ENCODE data around the gene THOC2. TPM values are rescaled to one million over a fixed set of nuclear protein-coding genes. Genes with fewer than 3 reads are reported as not detected.
"Not testable (repeated sequence)": the region's sequence is repeated elsewhere in the genome, so short reads cannot be mapped to it uniquely, and the experiment has no call there.

The THOC2 gene, protein sequence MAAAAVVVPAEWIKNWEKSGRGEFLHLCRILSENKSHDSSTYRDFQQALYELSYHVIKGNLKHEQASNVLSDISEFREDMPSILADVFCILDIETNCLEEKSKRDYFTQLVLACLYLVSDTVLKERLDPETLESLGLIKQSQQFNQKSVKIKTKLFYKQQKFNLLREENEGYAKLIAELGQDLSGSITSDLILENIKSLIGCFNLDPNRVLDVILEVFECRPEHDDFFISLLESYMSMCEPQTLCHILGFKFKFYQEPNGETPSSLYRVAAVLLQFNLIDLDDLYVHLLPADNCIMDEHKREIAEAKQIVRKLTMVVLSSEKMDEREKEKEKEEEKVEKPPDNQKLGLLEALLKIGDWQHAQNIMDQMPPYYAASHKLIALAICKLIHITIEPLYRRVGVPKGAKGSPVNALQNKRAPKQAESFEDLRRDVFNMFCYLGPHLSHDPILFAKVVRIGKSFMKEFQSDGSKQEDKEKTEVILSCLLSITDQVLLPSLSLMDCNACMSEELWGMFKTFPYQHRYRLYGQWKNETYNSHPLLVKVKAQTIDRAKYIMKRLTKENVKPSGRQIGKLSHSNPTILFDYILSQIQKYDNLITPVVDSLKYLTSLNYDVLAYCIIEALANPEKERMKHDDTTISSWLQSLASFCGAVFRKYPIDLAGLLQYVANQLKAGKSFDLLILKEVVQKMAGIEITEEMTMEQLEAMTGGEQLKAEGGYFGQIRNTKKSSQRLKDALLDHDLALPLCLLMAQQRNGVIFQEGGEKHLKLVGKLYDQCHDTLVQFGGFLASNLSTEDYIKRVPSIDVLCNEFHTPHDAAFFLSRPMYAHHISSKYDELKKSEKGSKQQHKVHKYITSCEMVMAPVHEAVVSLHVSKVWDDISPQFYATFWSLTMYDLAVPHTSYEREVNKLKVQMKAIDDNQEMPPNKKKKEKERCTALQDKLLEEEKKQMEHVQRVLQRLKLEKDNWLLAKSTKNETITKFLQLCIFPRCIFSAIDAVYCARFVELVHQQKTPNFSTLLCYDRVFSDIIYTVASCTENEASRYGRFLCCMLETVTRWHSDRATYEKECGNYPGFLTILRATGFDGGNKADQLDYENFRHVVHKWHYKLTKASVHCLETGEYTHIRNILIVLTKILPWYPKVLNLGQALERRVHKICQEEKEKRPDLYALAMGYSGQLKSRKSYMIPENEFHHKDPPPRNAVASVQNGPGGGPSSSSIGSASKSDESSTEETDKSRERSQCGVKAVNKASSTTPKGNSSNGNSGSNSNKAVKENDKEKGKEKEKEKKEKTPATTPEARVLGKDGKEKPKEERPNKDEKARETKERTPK (N-terminal part only)
- total RNA-seq, result 33.0 TPM

DNA sequence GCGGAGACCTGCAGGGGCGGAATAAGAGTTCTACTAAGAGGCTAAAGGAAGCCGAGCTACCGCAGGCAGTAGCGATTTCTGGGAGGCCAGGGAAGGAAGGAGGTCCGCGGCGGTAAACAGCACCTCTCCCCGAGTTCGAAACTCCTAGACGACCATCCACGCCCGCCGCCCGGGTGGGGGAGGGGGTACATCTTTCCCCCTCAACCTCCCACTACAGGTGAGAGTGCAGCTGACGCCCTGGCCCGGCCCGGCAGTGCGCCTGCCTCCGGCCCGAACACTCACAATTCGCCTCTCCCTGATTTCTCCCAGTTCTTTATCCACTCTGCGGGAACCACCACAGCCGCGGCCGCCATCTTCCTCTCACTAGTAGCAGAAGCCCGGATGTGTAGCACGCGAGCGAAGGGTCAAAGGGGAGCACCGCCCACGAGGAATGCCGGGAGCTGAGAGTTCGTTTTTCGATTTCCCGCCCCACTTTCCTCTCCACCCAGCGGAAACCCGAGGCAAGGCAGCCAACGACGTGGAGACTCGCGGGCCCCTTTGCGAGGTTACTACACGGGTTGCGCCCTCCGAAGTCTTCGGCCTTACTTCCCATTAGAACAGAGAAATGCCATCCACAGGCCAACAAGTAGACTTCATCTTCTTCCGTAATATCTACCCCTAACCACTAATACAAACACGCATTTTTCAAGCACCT is at the start of gene THOC2:
Gene THOC2 (minus strand): TSS at position 383 of the 694 bp plus-strand sequence. CDS start 30 bp downstream, at position 353.
- ATAC-seq, result peak; percentile 94

DNA sequence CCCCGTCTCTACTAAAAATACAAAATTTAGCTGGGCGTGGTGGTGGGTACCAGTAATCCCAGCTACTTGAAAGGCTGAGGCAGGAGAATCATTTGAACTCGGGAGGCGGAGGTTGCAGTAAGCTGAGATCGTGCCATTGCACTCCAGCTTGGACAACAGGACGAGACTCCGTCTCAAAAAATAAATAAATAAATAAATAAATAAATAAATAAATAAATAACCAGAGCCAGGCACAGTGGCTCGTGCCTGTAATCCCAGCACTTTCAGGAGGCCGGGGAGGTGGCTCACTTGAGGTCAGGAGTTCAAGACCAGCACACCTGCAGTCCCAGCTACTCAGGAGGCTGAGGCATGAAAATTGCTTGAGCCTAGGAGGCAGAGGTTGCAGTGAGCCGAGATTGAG is 48.9 kb upstream of the THOC2 start:
- ATAC-seq, result not testable (repeated sequence)

DNA sequence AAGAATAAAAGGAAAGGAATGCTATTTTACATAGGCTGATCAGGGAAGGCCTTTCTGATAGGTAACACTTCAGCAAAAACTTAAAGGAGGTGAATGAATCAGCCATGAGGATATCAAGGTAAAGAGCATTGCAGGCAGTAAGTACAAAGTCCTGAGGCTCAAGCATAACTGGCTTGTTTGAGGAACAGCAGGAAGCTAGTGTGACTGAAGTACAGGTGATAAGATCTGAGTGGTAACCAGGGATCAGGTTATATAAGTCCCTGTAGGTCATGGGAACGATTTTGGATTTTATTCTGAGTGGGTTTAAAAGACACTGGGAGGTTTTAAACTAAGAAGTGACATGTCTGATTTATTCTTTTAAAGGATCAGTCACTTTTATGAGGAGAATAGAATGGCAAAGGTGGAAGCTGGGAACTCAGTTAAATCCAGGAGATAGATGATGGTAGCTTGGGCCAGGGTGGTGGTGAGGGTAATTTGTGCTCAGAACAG is 47.1 kb upstream of the THOC2 start:
- peak; percentile 39 for ATAC-seq

DNA sequence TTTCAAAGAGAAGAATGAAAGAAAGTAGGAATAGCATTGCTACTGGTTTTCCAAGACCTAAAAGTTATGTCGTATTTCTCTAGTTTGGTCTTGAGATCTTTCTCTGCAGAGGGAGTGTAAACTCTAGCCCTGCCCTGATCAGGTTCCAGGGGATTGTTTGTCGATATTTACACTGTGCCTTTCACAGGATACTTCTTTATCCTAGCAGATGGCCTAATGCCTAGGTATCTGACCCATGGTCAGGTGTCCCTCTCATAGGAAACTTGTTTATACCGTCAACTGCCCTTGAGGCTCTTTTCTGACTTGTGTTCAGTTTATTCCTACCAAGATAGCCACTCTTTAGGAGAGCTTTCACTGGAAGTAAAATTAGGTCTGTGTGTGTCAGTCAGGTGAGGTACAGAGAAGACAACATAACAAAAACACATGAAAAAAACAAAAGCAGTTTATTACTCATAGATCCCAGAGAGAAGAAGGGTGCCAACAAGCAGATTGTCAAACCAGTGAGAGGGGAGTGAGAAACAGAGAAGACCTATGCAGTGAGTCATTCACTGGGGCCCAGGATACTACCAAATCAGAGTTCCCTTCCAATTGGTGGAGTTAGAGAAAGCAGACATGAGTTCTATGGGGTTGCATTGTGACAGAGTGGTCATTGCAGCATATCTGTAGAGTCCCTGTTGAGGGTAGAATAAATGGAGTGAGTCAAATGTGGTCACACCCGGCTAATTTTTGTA is 40.6 kb upstream of the THOC2 start:
- no peak for ATAC-seq

DNA sequence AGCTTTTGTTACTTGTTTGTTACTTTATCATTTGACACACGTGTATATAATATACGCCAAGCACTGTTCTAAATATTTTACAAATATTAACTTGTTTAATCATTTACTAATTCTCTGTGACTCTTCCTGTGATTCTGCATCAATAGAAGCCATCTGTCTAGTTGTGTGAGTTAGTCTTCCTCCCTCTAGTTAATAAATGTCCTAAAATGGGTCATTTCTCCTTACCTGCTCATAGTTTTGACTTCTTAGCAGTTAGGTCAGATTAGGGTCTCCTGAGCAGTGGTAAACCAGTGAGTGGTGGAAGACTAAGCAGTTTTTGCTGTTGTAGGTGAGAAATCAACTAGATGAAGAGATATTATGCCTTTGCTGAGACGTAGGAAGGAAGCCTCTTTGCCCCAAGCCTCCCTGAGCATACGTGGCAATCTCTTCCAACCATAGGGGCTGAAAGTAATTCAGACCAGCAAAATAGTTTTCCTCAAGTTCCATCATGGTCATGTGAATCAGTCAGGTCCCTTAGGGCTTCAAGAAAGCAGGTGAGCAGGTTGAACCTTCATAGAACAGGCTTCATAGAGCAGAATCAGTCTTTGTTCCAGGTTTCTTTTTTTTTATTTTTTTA is 38.7 kb upstream of the THOC2 start:
- ATAC-seq, result no peak

DNA sequence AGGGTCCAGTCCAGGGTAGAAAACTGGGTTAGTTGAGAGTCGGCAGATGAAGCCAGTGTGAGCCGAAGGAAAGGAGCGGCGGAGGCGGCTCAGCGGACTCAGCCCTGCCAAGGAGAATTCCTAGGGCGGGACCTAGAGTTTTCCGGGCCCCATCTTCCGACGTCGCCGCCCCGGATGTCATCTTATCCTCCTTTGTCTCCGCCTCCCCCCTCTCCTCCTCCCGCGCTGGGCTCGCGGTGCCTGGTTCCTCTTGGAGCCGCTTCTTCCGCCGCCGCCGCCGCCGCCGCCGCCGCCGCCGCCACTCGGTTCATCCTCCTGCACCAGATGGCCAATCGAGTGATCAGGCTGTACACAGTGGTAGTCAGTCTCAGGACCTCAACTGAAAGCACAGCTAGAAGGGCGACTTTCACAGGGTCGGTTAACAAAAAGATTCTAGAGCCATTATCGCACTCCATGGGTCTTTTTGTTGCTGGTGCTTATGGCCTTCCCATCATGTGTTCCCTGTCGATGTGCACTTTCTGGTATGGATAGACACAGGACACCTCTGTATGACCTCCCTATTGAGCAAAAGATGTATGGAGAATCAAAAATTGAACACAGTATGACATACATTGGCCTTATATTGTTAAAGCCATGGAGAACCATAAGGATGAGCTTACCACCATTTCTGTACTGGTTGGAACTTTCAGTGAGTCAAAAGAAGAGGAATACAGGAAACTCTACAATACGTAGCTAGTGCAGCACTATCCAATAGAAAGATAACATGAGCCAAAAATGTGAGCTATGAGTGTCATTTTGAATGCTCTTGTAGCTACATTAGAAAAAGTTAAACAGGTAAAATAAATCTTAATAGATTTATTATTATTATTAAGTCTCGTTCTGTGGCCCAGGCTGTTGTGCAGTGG is 32.4 kb upstream of the THOC2 start:
- ATAC-seq, result peak; percentile 97

DNA sequence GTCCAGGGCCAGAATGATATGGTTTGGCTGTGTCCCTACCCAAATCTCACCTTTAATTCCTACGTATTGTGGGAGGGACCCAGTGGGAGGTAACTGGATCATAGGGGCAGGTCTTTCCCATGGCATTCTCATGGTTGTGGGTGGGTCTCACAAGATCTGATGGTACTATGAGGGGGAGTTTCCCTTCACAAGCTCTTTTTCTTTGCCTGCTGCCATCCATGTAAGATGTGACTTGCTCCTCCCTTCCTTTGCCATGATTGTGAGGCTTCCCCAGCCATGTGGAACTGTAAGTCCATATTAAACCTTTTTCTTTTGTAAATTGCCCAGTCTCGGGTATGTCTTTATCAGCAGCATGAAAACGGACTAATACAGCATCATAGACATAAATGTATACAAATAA is 27.0 kb upstream of the THOC2 start:
- ATAC-seq, result not testable (repeated sequence)

DNA sequence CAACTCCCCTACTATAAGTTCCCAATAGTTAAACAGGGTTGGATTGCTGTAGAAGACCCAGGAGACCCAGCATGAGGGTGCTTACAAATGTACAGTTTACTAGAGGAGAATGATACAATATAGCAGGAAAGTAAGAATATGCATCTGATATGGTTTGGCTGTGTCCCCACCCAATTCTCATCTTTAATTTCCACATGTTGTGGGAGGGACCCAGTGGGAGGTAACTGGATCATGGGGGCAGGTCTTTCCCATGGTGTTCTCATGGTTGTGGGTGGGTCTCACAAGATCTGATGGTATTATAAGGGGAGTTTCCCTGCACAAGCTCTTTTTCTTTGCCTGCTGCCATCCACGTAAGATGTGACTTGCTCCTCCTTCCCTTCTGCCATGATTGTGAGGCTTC is 24.9 kb upstream of the THOC2 start:
- not testable (repeated sequence) for ATAC-seq

DNA sequence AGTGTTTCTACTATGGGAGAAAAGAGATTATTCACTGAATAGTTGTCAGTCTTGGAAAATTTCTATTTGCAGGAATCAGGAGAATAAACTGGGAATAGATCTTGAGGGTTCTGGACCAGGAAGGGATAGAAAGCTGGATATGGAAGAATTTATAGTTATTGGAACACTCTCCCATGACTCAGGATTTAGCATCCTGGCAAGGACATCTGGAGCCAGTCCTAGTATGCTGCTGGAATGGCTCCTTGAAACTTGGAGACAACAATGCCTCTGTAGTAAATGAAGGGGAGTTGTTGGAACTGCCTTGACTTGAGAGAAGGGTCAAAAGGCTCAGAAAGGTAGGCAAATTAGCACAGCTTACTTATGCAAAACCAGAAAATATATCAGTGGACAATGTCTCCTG is 23.5 kb upstream of the THOC2 start:
- no peak for ATAC-seq

DNA sequence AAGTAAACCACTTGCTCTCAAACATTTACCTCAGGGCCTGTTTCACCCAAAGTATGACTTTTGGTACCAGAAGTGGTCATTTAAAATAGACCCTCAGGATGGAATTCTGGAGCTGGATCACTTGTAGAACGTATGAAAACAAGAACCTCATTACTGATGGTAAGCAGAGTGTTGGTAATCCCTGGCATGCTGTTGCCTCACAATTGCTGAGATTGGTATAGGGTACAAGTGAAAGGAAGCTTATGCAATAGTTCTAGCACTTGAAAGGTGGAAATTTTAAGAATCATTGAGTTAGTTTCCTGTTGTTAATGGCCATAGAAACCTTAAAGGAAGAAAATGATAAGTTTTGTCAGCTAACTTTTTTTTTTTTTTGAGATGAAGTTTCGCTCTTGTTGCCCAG is 22.3 kb upstream of the THOC2 start:
- ATAC-seq, result no peak

DNA sequence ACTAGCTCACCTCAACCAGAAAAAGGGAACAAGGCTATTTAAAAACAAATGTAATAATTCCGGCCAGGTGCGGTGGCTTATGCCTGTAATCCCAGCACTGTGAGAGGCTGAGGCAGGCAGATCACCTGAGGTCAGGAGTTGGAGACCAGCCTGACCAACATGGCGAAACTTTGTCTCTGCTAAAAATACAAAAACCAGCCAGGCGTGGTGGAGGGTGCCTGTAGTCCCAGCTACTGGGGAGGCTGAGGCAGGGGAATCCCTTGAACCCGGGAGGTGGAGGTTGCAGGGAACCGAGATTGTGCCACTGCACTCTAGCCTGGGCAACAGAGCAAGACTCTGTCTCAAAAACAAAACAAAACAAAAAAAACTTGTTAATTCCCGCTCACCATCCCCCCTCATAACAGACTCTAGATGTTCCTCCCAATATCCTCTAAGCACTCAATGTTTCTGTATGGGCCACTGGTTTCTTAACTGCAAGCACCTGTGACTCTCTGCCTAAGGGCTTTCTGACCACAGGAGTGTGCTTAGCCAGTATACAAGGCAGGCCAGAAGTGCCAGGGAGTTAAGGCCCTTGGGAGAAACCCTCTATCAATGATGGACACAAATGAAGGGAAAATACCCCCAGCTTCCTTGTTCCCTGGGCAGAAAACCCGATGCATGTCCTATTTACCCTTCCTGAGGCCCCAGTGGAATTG is 21.0 kb upstream of the THOC2 start:
- no peak for ATAC-seq

DNA sequence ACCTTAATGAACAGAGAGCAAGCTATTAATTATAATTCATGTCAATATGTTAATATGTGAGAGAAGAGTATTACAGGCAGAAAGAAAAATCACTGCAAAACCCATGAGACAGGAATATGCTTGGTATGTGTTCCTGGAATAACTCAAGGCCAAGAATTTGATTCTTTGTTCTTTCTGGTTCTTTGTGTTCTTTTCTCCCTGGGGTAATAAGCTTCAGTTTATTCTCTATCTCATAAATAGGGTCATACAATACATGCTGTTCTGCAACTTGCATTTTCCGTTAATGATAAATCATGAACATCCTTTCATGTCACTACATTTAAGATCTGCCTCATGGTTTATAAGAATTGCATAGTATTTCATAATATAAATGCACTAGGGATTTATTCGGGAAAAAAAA is 16.8 kb upstream of the THOC2 start:
- ATAC-seq, result no peak

DNA sequence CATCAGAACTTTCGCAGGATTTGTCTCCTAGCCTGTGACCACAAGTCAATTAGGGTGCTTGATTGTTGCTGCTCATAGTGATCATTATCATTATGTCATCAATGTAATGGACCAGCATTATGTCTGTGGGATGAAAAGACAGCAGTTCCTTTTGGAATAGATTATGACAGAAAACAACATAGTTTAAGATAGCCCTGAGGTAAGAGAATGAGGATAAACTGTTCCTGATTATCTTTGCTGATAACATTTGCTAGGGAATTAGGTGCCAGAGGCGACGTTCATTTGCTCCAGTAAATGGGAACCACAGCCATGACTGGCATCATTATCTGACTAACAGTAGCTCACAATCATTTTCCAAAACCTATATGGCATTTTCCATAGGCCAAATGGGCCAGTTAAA is 12.7 kb upstream of the THOC2 start:
- ATAC-seq, result no peak

DNA sequence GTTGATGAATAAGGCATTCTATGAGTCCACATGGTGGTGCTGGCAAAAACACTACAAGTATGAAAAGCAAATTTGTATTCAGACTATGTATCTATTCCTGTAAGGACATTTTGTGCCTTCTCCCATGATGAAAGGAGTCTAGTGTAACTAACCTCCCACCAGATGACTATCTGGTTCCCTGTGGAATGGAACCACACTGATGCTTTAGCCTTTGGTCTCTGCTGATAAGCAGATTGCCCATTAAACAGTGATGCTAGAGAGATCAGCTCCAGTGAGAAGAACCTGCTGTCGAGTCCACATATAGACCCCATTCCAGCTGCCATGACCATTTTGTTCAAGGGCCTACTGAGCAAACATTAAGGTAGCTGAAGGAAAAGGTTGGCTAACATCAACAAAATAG is 10.5 kb upstream of the THOC2 start:
- ATAC-seq, result no peak

DNA sequence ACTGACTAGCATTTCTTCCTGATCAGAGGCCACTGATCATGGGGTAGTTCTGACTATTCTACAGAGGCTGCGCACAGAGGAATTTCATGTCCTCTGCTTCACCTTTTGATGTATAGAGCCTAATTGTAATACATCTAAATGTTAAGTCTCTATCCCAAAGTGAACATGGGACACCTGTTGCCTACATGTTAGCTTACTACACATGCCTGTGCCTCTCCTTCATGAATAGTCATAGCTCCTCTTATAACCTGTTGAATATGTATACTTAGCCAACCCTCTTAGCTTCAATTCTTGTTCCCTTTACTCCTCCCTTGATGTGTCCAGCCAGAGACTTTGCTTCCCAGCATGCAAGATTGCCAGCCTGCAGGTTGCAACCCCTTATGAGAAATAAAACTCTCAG is 9.6 kb upstream of the THOC2 start:
- ATAC-seq, result no peak

DNA sequence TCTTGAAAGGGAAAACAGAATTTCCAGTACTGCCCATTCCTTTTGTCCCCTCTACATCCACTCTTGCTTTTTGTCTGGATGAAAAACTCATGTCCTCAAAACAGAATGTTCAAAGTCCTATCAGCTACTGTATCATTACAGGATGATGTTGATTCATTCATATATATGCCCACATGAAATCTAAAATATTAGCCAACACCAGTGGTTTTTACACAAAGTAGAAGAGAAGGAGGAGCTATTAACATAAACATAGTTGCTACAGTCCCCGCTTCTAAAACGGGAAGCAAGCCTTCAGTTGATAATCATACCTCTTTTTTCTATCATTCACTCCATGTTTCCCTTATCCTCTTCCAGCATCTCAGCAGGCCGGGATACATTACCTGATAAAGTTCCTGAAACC is 7.7 kb upstream of the THOC2 start:
- ATAC-seq, result no peak

DNA sequence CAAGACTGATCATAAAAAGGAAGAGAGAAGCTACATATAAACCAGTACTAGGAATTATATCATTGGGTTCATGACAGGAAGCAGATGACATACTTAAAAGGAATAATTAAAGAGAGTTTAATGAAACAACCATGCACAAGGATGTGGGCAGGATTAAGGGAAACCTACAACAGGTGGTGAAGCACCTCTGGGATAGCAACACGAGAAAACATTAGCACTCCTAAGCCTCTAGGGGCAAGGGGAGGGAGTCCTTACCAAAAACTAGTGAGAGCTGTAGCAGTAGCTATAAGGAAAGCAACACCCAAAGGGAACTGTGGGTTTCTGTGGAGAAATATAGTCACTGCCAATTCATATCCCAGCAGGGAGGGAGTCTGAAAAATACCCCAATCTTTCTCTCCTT is 7.2 kb upstream of the THOC2 start:
- no peak for ATAC-seq

DNA sequence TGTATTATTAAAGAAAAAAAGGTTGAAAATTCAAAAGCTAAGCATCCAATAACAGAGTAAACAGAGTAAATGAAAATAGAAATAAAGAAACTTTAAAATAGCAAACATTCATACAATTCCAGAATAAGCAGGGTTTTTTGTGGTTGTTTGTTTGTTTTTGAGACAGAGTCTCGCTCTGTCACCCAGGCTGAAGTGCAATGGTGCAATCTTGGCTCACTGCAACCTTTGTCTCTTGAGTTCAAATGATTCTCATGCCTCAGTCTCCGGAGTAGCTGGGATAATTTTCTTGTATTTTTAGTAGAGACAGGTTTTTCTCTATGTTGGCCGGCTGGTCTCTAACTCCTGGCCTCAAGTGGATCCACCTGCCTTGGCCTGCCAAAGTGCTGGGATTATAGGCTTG is 6.6 kb upstream of the THOC2 start:
- ATAC-seq, result no peak

DNA sequence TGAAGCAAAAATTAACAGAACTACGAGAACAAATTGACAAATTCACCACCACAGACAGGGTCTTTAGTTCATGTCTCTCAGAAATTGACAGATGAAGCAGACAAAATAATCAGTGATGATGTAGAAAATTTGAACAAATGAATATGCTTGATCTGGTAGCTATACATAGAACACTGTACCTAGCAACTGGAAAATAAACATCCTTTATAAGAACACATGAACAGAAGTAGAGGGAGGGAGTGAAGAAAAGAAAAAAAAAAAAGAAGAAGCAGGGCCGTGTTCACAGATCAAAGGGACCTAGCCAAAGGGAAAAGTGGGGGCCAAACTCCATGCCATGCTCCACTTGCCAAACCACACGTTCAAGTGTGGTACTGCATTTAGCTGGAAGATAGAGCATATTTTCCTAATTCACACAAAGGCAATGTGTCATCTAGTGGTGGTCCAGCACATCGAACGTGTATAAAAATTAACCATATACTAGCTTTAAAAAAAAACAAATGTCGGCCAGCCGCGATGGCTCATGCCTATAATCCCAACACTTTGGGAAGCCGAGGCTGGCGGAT is 5.6 kb upstream of the THOC2 start:
- no peak for ATAC-seq

Measured in esophagus mucosa (tissue), 1 donor.